GM23248 (cell line): ENCODE data around the gene ACTN4.

Experiments
- EZH2 ChIP-seq: fragments of 200-600 bp; sonication (generic); IDR thresholded peaks from 2 replicates; pipeline ENCODE4 v1.6.1; 2018; ENCODE audit warnings: antibody characterized with exemption, mild to moderate bottlenecking; ENCODE audit not compliant: insufficient read depth, poor library complexity, severe bottlenecking
- EZH2phosphoT487 ChIP-seq: fragments of 200-600 bp; sonication (generic); IDR thresholded peaks from 2 replicates; pipeline ENCODE4 v1.6.1; 2018; ENCODE audit warnings: antibody characterized with exemption, moderate library complexity, mild to moderate bottlenecking, low read depth; ENCODE audit not compliant: insufficient read depth

- TF ChIP-seq EZH2, result no peak
- no peak for TF ChIP-seq EZH2phosphoT487
Observed at GRCh38 chr19:38719761-38720558, 72.5 kb downstream of the ACTN4 start.
